Endodermal cell (in vitro differentiated cells): ENCODE data around the gene OR10H4. TPM values are rescaled to one million over a fixed set of nuclear protein-coding genes. Genes with fewer than 3 reads are reported as not detected.
"Not testable (repeated sequence)": the region's sequence is repeated elsewhere in the genome, so short reads cannot be mapped to it uniquely, and the experiment has no call there.

Experiments used
- DNase-seq: peaks from one replicate; pipeline ENCODE4 v3.0.0-alpha.2; 2017
- H3K27ac ChIP-seq: 2 replicates; pipeline ENCODE4 v1.5.1; 2013; ENCODE audit warnings: mild to moderate bottlenecking, low read depth, low read length, moderate library complexity
- H3K27me3 ChIP-seq: 2 replicates; pipeline ENCODE4 v1.6.1; 2013; ENCODE audit warnings: mild to moderate bottlenecking, low read length, moderate library complexity; ENCODE audit not compliant: insufficient read depth, control insufficient read depth, poor library complexity, severe bottlenecking
- H3K36me3 ChIP-seq: 2 replicates; pipeline ENCODE4 v1.7.0; 2013; ENCODE audit warnings: mild to moderate bottlenecking, low read length, moderate library complexity; ENCODE audit not compliant: control insufficient read depth, insufficient read depth
- H3K4me1 ChIP-seq: one replicate; pipeline ENCODE4 v1.7.0; 2013; ENCODE audit warnings: low read length; ENCODE audit not compliant: control insufficient read depth, insufficient read depth
- H3K4me3 ChIP-seq: 2 replicates; pipeline ENCODE4 v1.5.1; 2013; ENCODE audit warnings: mild to moderate bottlenecking, low read length, moderate library complexity
- H3K9ac ChIP-seq: 2 replicates; pipeline ENCODE4 v1.6.1; 2013; ENCODE audit warnings: mild to moderate bottlenecking, low read length, moderate library complexity; ENCODE audit not compliant: poor library complexity, severe bottlenecking; ENCODE audit errors: extremely low read depth
- H3K9me3 ChIP-seq: 2 replicates; pipeline ENCODE4 v1.6.1; 2013; ENCODE audit warnings: mild to moderate bottlenecking, low read length, moderate library complexity; ENCODE audit not compliant: control insufficient read depth
- H3K27ac Mint-ChIP-seq: 2 replicates; pipeline ENCODE4 v1.8.0; 2020; ENCODE audit warnings: mixed read lengths
- H3K27me3 Mint-ChIP-seq: 2 replicates; pipeline ENCODE4 v1.8.0; 2021; ENCODE audit warnings: mild to moderate bottlenecking, mixed read lengths; ENCODE audit not compliant: insufficient read depth
- H3K36me3 Mint-ChIP-seq: 2 replicates; pipeline ENCODE4 v1.8.0; 2020; ENCODE audit warnings: low read depth, mixed read lengths
- H3K4me1 Mint-ChIP-seq: 2 replicates; pipeline ENCODE4 v1.8.0; 2020; ENCODE audit warnings: mixed read lengths
- H3K4me3 Mint-ChIP-seq: 2 replicates; pipeline ENCODE4 v1.8.0; 2020; ENCODE audit warnings: mild to moderate bottlenecking, moderate library complexity, mixed read lengths
- H3K9me3 Mint-ChIP-seq: 2 replicates; pipeline ENCODE4 v1.8.0; 2020; ENCODE audit warnings: mild to moderate bottlenecking, mixed read lengths
- CTCF ChIP-seq: fragments of 200-600 bp; sonication (generic); conservative IDR thresholded peaks from 2 replicates; pipeline ENCODE4 v1.5.0; 2021; ENCODE audit warnings: antibody characterized with exemption, mild to moderate bottlenecking
- whole genome bisulfite sequencing, 2 experiments: methylation state at CpG; one replicate each; pipeline versions ENCODE4 v1.1.5 to v1.1.7; 2013; ENCODE audit warnings: missing lambda C conversion rate in 2 of 2, mixed read lengths in 1 of 2; ENCODE audit not compliant: insufficient coverage in 1 of 2, insufficient read length in 1 of 2; 5-methylcytosine and 5-hydroxymethylcytosine counted together
- total RNA-seq, 2 donors: library from RNA; stranded (reverse); fragmentation: NEBNext Ultra II Directional in 1 of 2; extraction: Animal tissue kit (Norgen Biotek cat#: 25700) in 1 of 2; gene quantifications; 2 replicates in 1 of 2; 3 replicates in 1 of 2; pipeline ENCODE4 v1.2.1, GENCODE V29; 2021

Gene OR10H4
- total RNA-seq, 2 donors from 2014 or later = not detected

DNA sequence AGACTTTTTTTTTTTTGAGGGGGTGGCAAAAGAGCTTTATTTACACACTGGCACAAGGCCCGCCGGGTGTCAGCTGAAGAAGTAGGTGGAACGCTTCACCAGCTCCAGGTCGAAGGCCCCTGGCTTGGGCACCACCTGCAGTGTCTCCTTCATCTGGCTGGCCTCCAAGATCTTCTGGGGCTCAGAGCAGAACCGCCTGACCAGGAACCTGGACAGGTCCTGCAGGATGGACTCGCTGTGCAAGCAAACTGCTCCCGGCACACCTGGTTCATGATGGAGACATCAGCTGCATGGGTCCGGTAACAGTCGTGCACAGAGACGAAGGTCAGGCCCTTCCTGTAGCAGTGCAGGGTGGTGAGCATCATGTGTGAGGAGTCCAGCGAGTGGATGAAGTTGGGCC is 46.6 kb upstream of the OR10H4 start:
- Mint-ChIP-seq H3K4me1 (no peaks in the 10 kb centered on the region), H3K9me3 (peaks cover 73% of the 10 kb centered on the region), H3K27ac (no peak overlapping the region), H3K4me3 (no peak overlapping the region), H3K36me3 (no peaks in the 10 kb centered on the region), H3K27me3 (no peaks in the 10 kb centered on the region)
- Histone ChIP-seq H3K27ac (no peak overlapping the region), H3K9me3 (peaks cover 41% of the 10 kb centered on the region), H3K4me3 (no peak overlapping the region), H3K9ac (no peak overlapping the region), H3K36me3 (no peaks in the 10 kb centered on the region), H3K27me3 (no peaks in the 10 kb centered on the region), H3K4me1 (no peaks in the 10 kb centered on the region)
- DNase-seq = no peak
- WGBS, 2 experiments = 75 to 76% methylated on average over 10 to 11 of the region's 11 CpGs
- no peak for TF ChIP-seq CTCF

DNA sequence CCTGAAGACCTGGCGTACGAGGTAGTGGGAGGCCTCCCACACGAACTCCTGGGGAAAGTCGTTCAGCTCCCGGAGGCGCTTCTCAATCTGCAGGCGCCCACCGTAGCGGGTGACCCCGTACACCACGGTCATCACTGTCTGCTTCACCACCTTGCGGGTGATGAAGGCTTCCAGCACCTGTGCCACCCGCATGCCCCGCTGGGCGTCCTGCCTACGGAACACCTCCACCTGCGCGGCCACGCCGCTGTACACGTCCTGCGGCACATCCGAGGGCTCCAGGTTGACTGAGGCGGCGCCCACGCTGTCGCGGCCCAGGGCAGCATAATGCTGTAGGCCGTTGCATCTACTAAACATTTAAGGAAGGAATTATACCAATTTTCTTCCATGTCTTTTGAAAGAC is 45.9 kb upstream of the OR10H4 start:
- H3K9me3 Mint-ChIP-seq = peaks cover 80% of the 10 kb centered on the region
- not testable (repeated sequence) for H3K36me3 ChIP-seq, H3K27ac Mint-ChIP-seq, H3K9ac ChIP-seq, H3K4me1 Mint-ChIP-seq, H3K4me3 Mint-ChIP-seq, H3K4me1 ChIP-seq, H3K27ac ChIP-seq, H3K4me3 ChIP-seq, H3K27me3 Mint-ChIP-seq, DNase-seq, H3K27me3 ChIP-seq, H3K36me3 Mint-ChIP-seq
- 87 to 88% methylated on average over 24 to 29 of the region's 29 CpGs for WGBS, 2 experiments
- peaks cover 47% of the 10 kb centered on the region for H3K9me3 ChIP-seq

- Mint-ChIP-seq H3K4me3 (no peak overlapping the region), H3K36me3 (no peaks in the 10 kb centered on the region), H3K9me3 (peaks cover 85% of the 10 kb centered on the region), H3K27me3 (no peaks in the 10 kb centered on the region), H3K27ac (no peak overlapping the region), H3K4me1 (no peaks in the 10 kb centered on the region)
- Histone ChIP-seq H3K4me1 (no peaks in the 10 kb centered on the region), H3K4me3 (no peak overlapping the region), H3K9ac (no peak overlapping the region), H3K27me3 (no peaks in the 10 kb centered on the region), H3K9me3 (peaks cover 66% of the 10 kb centered on the region), H3K36me3 (no peaks in the 10 kb centered on the region), H3K27ac (no peak overlapping the region)
- TF ChIP-seq CTCF = no peak
- no peak for DNase-seq
Observed at GRCh38 chr19:15905026-15905425, 43.8 kb upstream of the OR10H4 start.

DNA sequence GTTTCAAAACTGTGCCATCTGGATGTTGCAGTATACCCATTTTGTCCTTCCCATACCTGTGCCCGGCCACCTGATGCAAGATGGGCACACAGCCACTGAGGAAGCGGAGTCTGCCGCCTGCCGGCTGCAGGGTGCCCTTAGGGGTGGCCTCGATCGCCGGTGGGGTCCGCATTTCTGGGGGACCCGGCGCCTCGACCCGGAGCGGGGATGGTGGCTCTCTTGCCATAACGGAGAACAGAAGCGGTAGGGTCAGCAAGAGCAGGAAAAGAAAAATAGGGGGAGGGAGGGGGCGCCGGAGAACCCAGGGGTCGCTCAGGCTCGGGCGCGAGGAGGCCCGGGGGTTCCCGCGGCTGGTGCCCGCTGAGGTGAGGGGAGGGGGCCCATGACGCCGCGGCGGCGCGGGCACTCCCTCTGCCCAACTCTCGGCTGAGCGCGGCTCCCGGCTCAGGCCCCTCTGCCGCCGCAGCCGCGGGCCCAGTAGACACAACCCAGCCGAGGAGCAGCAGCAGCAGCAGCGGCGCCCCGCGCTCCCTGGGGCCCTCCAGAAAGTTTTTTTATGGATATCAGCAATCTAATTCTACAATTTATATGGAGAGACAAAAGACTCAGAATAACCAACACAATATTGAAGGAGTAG is 37.1 kb upstream of the OR10H4 start:
- Histone ChIP-seq H3K4me1 (no peaks in the 10 kb centered on the region), H3K9ac (no peak overlapping the region), H3K36me3 (no peaks in the 10 kb centered on the region), H3K27me3 (no peaks in the 10 kb centered on the region), H3K9me3 (peaks cover 59% of the 10 kb centered on the region), H3K27ac (no peak overlapping the region), H3K4me3 (no peak overlapping the region)
- DNase-seq = no peak
- no peak overlapping the region for H3K4me3 Mint-ChIP-seq
- H3K36me3 Mint-ChIP-seq = peaks cover 1% of the 10 kb centered on the region
- no peaks in the 10 kb centered on the region for H3K27me3 Mint-ChIP-seq
- peaks cover 75% of the 10 kb centered on the region for H3K9me3 Mint-ChIP-seq
- 87 to 92% methylated on average over 10 to 44 of the region's 44 CpGs for WGBS, 2 experiments
- H3K27ac Mint-ChIP-seq = no peak overlapping the region
- TF ChIP-seq CTCF = no peak
- H3K4me1 Mint-ChIP-seq = no peaks in the 10 kb centered on the region
